Measurements from ENCODE around the gene TMEM131.

The TMEM131 gene

GRCh38 chr2:97761192-97761591 is 234.6 kb downstream of the TMEM131 start:
- no peaks in the 10 kb centered on the region for H3K4me1 Mint-ChIP-seq
- no peaks in the 10 kb centered on the region for H3K9me3 Mint-ChIP-seq
- H3K4me3 Mint-ChIP-seq, result no peak overlapping the region
- H3K36me3 Mint-ChIP-seq (ENCODE audit: low read depth), result peaks cover 74% of the 10 kb centered on the region
- H3K27me3 Mint-ChIP-seq (ENCODE audit: low read depth), result no peaks in the 10 kb centered on the region
- H3K27ac Mint-ChIP-seq, result no peak overlapping the region
- TF ChIP-seq CTCF (IDR thresholded peaks at IDR 0.05; ENCODE audit: unreplicated experiment in 3 of 3), result no peak

DNA sequence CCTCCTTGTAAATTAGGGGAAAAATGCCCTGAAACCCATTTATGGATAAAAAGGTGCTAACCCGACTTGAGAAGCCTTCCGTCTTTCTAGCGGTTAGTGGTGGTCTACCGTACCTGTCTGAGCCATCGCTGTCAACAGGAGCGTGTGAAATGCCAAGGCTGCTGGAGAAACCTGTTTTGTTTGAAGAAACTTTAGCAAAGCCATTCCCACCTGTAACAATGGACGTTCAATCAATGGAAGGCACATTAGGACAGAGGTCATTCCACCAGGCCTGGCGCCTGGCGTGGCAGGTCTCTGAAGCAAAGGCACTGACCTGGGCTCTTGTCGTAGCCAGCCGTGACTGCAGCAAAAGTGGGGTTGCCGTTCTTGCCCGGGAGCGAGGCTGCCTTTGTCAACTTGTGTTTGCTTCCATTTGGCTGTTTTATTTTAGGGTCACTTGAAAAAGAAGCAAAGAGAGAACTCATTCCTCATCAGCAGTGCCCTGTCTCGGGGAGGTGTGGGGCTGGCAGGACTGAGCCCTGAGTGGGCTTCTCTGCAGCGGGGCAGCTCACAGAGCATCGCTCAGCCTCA is 235.2 kb downstream of the TMEM131 start:
- Mint-ChIP-seq H3K36me3 (ENCODE audit: low read depth) (peaks cover 74% of the 10 kb centered on the region), H3K27ac (no peak overlapping the region), H3K9me3 (no peaks in the 10 kb centered on the region)

DNA sequence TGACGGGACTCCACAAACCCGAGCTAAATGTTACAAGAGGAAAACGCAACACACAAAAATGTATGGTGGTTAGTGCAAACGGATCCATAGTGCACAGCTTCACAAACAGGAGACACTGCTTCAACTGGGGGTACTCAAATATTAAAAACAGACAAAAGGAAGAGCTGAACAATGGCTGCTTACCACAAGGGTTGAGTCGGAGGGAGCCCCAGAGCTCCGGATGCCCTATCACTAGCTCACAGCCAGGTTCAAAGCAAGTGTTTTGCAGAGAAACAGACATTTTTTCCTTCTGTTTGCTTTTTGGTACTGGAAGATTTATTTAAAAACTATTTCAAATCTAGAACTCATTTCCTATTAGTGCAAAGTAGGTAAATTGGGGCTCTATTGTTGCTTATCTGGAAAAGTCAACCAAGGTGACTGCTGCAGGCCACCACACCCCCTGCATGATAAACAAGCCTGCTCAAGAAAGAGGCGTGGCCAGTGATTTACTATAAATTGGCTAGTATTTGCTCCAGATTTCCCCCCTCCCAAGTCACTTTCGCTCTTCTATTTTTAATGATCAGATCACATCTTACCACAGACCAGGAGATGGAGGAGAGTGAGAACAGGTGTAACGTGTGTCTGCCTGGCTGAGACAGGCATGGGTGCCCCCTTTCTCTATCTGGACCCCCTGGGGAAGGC is 235.9 kb downstream of the TMEM131 start:
- TF ChIP-seq CTCF (IDR thresholded peaks at IDR 0.05; ENCODE audit: unreplicated experiment in 3 of 3), result no peak
- Mint-ChIP-seq H3K9me3 (no peaks in the 10 kb centered on the region), H3K4me3 (no peak overlapping the region), H3K27me3 (ENCODE audit: low read depth) (no peaks in the 10 kb centered on the region), H3K4me1 (no peaks in the 10 kb centered on the region), H3K36me3 (ENCODE audit: low read depth) (peaks cover 70% of the 10 kb centered on the region), H3K27ac (no peak overlapping the region)

More for the DNA sequence above, 235.2 kb downstream of the TMEM131 start:
- H3K4me1 Mint-ChIP-seq, result no peaks in the 10 kb centered on the region
- H3K27me3 Mint-ChIP-seq (ENCODE audit: low read depth), result no peaks in the 10 kb centered on the region
- no peak overlapping the region for H3K4me3 Mint-ChIP-seq
- TF ChIP-seq CTCF (IDR thresholded peaks at IDR 0.05; ENCODE audit: unreplicated experiment in 3 of 3), result no peak

GRCh38 chr2:97758131-97758705 is 237.5 kb downstream of the TMEM131 start:
- Mint-ChIP-seq H3K4me1 (no peaks in the 10 kb centered on the region), H3K27me3 (ENCODE audit: low read depth) (no peaks in the 10 kb centered on the region), H3K9me3 (no peaks in the 10 kb centered on the region), H3K4me3 (no peak overlapping the region), H3K36me3 (ENCODE audit: low read depth) (peaks cover 64% of the 10 kb centered on the region), H3K27ac (no peak overlapping the region)
- no peak for TF ChIP-seq CTCF (IDR thresholded peaks at IDR 0.05; ENCODE audit: unreplicated experiment in 3 of 3)

DNA sequence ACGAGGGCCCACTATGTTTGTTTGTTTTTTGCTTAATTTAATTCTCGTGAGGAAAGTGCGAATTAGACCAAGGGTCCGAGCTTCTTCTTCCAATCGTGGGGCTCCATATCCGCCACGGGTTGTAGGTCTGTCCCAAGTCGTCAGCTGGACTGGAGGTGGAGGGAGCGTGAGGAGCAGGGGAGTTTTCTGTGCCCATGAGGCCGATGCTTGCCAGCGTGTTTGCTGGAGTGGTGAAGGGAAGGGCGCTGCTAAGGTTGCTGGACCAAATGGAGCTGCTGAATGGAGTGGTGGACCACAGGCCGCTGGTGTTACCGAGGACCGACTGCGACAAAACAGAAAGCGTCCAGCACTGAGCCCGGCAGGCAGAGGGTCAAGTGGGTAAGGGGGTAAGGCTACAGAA is 238.7 kb downstream of the TMEM131 start:
- no peaks in the 10 kb centered on the region for H3K27me3 Mint-ChIP-seq (ENCODE audit: low read depth)
- TF ChIP-seq CTCF (IDR thresholded peaks at IDR 0.05; ENCODE audit: unreplicated experiment in 3 of 3), result no peak
- peaks cover 3% of the 10 kb centered on the region for H3K4me1 Mint-ChIP-seq
- H3K27ac Mint-ChIP-seq, result no peak overlapping the region
- no peaks in the 10 kb centered on the region for H3K9me3 Mint-ChIP-seq
- no peak overlapping the region for H3K4me3 Mint-ChIP-seq
- peaks cover 58% of the 10 kb centered on the region for H3K36me3 Mint-ChIP-seq (ENCODE audit: low read depth)

All from nephron (organoid).